ENCODE results near the gene BPI.
"Not testable (repeated sequence)": the region's sequence is repeated elsewhere in the genome, so short reads cannot be mapped to it uniquely, and the experiment has no call there.

The BPI gene

DNA sequence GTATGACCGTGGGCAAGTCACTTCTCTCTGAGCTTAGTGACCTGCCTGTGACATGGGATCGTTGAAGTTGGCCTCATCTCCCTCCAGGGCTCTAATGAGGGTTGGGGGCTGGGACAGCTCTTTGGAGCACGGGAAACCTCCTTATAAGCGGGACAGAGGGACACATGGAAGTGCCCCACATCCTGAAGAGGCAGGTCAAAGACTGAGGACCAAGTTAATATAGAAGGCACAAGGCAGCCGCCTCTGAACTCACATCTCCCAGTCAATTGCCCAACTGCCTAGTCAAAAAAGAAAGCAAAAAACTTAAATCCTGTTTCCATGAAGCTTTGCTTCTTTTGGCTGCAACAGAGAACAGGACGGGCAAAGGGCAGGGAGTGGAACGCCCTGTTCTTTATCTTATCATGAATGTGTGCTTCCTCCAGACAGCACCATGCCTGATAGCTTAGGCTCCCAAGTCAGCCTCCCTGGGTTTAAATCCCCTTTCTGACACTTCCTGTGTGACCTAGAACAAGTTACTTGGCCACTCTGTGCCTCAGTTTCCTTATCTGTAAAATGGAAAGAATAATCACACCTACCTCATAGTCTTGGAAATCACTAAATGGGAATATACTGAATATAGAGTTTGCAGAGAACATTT lies 69.4 kb downstream of the BPI start:
- no peaks in the 10 kb centered on the region for H3K36me3 ChIP-seq (ENCODE audit: insufficient read depth, low read length)
- H3K9ac ChIP-seq (ENCODE audit: low read length), result no peak overlapping the region
- no peaks in the 10 kb centered on the region for H3K27me3 ChIP-seq (ENCODE audit: control insufficient read depth in 1 of 2, insufficient read depth in 2 of 2, low read length in 2 of 2)
- H3K4me3 ChIP-seq (ENCODE audit: low read depth in 1 of 2, low read length in 2 of 2), result no peak overlapping the region
- no peaks in the 10 kb centered on the region for H3K4me1 ChIP-seq (ENCODE audit: insufficient read depth, low read length)
- H3K27ac ChIP-seq (ENCODE audit: low read depth, low read length), result no peak overlapping the region
- H3K9me3 ChIP-seq (ENCODE audit: low read length), result no peaks in the 10 kb centered on the region

DNA sequence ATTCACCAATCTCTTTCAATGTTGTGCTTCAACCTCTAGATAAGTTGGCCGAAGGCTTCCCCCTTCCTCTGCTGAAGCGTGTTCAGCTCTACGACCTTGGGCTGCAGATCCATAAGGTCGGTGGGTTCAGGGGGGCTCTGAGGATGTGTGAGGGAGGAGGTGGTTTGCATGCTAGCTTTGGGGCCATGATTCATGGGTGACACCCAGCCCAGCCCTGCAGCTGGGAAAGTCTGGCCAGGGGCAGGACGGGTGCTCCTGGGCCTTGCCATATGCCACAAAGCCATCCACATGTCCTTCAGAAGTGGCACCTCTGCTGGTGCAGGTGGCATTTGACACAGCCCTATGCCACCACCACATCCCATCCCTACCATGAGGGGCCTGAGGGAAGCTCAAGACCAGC lies 69.9 kb downstream of the BPI start:
- Histone ChIP-seq H3K9ac (ENCODE audit: low read length) (no peak overlapping the region), H3K9me3 (ENCODE audit: low read length) (no peaks in the 10 kb centered on the region), H3K4me3 (ENCODE audit: low read depth in 1 of 2, low read length in 2 of 2) (no peak overlapping the region)

DNA sequence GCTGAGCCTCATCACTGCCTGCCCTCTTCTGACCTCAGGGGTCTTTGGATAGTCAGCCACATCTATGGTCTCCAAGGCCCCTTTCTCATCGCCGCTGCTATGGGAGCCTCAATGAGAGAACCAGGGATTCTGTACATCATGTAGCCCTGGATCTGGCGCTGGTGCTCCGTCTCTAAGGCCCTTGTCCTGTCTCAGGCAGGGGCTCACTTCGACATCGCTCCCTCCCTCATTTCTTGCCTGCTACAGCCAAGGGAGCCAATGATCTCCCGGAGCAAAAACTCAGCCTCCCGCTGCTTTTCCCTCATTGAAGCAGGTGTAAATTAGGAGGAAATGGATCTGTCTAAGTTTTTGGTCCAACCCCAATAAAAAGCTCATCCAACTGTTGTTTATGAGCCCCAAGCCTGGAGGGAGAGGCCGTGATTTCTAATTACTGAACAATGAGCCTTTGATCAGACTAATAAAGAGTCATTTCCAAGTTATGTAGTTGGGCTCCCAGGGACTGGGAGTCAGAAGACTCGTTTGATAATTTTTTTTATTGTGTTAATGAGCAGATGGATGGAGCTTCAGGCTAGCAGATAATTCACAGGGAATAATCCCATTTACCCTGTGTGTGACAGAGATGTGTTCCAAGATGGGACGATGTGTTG lies 73.2 kb downstream of the BPI start:
- Histone ChIP-seq H3K9ac (ENCODE audit: low read length) (no peak overlapping the region), H3K4me3 (ENCODE audit: low read depth in 1 of 2, low read length in 2 of 2) (no peak overlapping the region), H3K4me1 (ENCODE audit: insufficient read depth, low read length) (no peaks in the 10 kb centered on the region), H3K27ac (ENCODE audit: low read depth, low read length) (no peak overlapping the region), H3K9me3 (ENCODE audit: low read length) (no peaks in the 10 kb centered on the region), H3K27me3 (ENCODE audit: control insufficient read depth in 1 of 2, insufficient read depth in 2 of 2, low read length in 2 of 2) (no peaks in the 10 kb centered on the region), H3K36me3 (ENCODE audit: insufficient read depth, low read length) (no peaks in the 10 kb centered on the region)

More for the DNA sequence above, 69.9 kb downstream of the BPI start:
- H3K4me1 ChIP-seq (ENCODE audit: insufficient read depth, low read length), result no peaks in the 10 kb centered on the region
- H3K27me3 ChIP-seq (ENCODE audit: control insufficient read depth in 1 of 2, insufficient read depth in 2 of 2, low read length in 2 of 2), result no peaks in the 10 kb centered on the region
- H3K36me3 ChIP-seq (ENCODE audit: insufficient read depth, low read length), result no peaks in the 10 kb centered on the region
- no peak overlapping the region for H3K27ac ChIP-seq (ENCODE audit: low read depth, low read length)

DNA sequence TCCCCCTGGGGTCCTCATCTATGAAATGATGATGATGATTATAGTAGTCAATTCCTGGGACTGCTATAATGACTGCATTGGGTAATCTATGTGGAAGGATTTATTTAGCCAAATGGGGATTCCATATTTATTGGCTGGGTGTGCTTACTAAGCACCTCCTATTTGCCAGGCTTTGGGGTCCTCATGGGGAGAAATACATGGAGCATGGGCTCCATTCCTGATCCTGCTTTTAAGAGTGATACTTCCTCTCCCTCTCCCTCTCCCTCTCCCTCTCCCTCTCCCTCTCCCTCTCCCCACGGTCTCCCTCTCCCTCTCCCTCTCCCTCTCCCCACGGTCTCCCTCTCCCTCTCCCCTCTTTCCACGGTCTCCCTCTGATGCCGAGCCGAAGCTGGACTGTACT lies 73.9 kb downstream of the BPI start:
- not testable (repeated sequence) for H3K4me3 ChIP-seq (ENCODE audit: low read depth in 1 of 2, low read length in 2 of 2); H3K27me3 ChIP-seq (ENCODE audit: control insufficient read depth in 1 of 2, insufficient read depth in 2 of 2, low read length in 2 of 2); H3K27ac ChIP-seq (ENCODE audit: low read depth, low read length); H3K36me3 ChIP-seq (ENCODE audit: insufficient read depth, low read length); H3K9ac ChIP-seq (ENCODE audit: low read length); H3K9me3 ChIP-seq (ENCODE audit: low read length); H3K4me1 ChIP-seq (ENCODE audit: insufficient read depth, low read length)

DNA sequence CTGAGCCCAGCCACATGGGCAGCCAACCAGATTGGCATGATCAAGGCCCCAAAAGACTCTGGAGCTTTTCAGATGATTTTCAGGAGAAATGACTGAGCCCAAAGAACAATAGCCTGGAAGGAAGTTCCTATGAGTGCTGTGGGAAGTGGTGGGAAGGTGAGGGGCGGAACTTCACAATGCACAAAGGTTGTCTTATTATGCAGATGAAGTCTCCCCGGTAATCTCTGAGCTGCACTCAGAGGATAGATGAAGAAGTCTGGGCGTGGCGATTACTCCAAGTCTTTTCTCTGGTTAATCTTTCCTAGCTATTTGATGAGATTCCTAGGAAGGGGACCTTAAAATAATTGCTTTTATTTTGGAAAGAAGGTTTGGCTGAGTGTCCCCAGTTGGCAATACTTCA lies 79.2 kb downstream of the BPI start:
- Histone ChIP-seq H3K9ac (ENCODE audit: low read length) (no peak overlapping the region), H3K9me3 (ENCODE audit: low read length) (no peaks in the 10 kb centered on the region), H3K36me3 (ENCODE audit: insufficient read depth, low read length) (no peaks in the 10 kb centered on the region), H3K4me3 (ENCODE audit: low read depth in 1 of 2, low read length in 2 of 2) (no peak overlapping the region), H3K4me1 (ENCODE audit: insufficient read depth, low read length) (no peaks in the 10 kb centered on the region), H3K27ac (ENCODE audit: low read depth, low read length) (no peak overlapping the region), H3K27me3 (ENCODE audit: control insufficient read depth in 1 of 2, insufficient read depth in 2 of 2, low read length in 2 of 2) (no peaks in the 10 kb centered on the region)

DNA sequence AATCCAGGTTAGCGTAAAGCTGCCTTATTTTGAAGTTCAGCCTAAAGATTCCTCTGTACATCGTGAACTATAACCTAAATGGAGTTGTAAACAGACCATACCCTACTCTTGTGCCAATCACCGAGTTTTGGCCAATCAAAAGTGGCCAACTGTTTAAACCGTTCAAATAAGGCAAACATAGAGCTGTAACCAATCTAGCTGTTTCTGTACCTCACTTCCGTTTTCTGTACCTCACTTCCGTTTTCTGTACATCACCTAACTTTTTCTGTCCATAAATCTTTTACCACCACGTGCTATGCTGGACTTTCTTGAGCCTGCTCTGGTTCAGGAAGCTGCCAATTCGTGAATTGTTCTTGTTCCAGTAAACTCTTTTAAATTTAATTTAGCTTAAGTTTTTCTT lies 82.0 kb downstream of the BPI start:
- Histone ChIP-seq H3K4me1 (ENCODE audit: insufficient read depth, low read length) (no peaks in the 10 kb centered on the region), H3K9ac (ENCODE audit: low read length) (no peak overlapping the region), H3K36me3 (ENCODE audit: insufficient read depth, low read length) (no peaks in the 10 kb centered on the region), H3K27me3 (ENCODE audit: control insufficient read depth in 1 of 2, insufficient read depth in 2 of 2, low read length in 2 of 2) (no peaks in the 10 kb centered on the region), H3K9me3 (ENCODE audit: low read length) (no peaks in the 10 kb centered on the region), H3K4me3 (ENCODE audit: low read depth in 1 of 2, low read length in 2 of 2) (no peak overlapping the region), H3K27ac (ENCODE audit: low read depth, low read length) (no peak overlapping the region)

DNA sequence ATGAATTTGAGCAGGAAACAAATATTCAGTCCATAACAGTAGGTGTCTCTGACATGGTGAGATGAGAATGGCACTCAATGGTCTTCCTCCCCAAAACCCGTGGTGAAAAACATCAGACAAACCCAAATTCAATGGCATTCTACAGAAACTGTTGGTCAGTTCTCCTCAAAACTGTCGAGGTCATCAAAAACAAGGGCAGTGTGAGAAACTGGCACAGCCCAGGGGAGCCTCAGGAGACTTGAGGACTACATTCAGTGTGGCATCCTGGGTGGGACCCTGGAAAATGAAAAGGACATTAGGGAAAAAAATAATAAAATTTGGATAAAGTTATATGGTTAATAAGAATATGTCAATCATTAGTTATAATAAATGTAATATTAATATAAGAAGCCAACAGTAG lies 82.9 kb downstream of the BPI start:
- no peaks in the 10 kb centered on the region for H3K36me3 ChIP-seq (ENCODE audit: insufficient read depth, low read length)
- no peaks in the 10 kb centered on the region for H3K4me1 ChIP-seq (ENCODE audit: insufficient read depth, low read length)
- no peaks in the 10 kb centered on the region for H3K27me3 ChIP-seq (ENCODE audit: control insufficient read depth in 1 of 2, insufficient read depth in 2 of 2, low read length in 2 of 2)
- H3K9ac ChIP-seq (ENCODE audit: low read length), result no peak overlapping the region
- no peaks in the 10 kb centered on the region for H3K9me3 ChIP-seq (ENCODE audit: low read length)
- no peak overlapping the region for H3K4me3 ChIP-seq (ENCODE audit: low read depth in 1 of 2, low read length in 2 of 2)
- no peak overlapping the region for H3K27ac ChIP-seq (ENCODE audit: low read depth, low read length)

Data from muscle layer of colon (tissue), 2 donors.